HG03175 (cell line): ENCODE data around the gene LARP7.
"Not testable (repeated sequence)": the region's sequence is repeated elsewhere in the genome, so short reads cannot be mapped to it uniquely, and the experiment has no call there.

Experiments
- ATAC-seq: cut with Tn5 transposase; IDR thresholded peaks from one replicate; pipeline ENCODE4 v1.9.1; 2021; ENCODE audit warnings: mild to moderate bottlenecking, moderate library complexity; ENCODE audit not compliant: unreplicated experiment

LARP7 gene

DNA sequence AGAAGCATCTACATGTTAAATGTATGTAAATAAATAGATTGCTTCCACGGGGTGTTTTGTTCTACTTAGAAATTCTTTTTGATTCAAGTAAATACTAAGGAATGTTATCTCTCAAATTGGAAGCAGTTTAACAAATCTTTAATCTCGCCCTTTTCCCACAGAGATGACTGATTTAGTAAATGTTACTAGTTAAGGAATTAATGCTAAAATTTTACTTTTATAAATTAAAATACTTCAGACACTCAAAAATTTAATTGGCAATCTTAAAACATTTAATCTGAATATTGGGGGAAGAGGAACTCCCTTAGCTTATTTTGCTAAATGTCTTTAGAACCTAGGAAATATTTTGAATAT lies 12.1 kb downstream of the LARP7 start:
- no peak for ATAC-seq

DNA sequence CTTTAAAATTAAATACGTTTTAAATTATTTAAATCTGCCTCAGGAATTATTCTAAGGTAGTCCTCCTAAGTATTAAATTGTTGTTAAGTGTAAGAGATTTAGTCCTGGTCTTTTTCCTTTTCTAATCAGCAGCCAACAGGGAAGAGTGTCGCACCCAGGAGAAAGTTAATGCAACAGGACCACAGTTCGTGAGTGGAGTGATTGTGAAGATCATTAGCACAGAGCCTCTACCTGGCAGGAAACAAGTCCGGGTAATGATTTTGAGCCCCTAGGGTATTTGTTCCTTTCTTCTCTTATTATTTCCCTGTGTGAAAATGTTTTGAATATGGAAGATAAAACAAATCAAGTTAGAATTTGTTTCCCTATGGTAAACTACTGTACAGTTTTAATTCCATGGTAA lies 13.4 kb downstream of the LARP7 start:
- ATAC-seq: no peak

DNA sequence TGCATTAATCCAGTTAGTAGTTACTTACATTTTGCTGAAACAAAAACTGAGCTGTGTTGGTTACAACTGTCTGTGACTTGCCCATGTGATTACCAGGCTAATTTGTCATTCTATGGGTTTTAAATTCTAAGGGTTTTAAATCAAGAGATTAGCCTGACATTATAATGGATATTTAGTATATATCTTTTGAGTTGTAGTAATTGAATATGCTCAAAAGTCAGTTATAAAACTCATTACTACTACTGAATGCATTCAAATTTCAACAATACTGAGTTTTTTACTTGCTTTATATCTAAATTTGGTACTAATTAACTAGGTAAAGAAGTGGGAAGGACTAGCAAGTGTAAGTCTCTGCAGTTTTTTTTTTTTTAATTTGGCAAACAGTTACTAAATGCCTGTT lies 14.7 kb downstream of the LARP7 start:
- no peak for ATAC-seq

DNA sequence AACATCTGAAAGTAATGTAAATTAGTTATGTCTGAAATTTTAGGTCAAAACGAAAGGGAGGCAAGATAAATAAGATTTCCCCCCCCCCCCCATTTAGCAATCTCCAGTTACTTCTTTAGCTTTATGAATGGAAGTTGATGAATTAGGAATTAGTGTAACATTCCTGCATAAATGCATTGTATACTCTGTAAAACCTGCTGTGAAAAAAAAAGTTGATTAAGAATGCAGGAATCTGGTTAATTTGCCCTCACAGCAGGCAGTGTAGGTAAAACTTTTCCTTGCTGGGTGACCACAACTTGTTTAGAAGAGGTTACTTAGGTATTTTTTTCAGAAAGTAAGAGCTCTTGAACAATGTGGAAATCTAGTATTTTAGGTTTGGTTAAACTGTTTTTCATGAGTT lies 15.3 kb downstream of the LARP7 start:
- ATAC-seq: no peak

DNA sequence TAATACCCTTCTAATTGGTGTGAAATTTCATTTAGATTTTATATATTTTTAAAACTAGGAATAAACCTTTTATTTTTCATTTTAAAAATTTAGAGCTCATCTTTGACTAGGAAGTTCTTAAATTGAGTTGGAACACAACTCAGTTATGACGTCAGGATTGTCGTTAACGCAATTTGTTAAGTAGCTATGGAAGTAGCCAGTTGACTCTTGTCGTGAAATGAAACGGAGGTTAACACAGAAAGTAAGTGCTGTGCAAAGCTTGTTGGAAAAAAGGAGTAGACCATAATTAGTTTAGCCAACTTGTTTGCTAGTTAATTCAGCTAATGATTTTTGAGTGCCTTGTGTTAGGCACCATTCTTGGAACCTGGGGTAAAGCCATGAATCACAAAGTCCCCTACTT lies 18.3 kb downstream of the LARP7 start:
- ATAC-seq: no peak

DNA sequence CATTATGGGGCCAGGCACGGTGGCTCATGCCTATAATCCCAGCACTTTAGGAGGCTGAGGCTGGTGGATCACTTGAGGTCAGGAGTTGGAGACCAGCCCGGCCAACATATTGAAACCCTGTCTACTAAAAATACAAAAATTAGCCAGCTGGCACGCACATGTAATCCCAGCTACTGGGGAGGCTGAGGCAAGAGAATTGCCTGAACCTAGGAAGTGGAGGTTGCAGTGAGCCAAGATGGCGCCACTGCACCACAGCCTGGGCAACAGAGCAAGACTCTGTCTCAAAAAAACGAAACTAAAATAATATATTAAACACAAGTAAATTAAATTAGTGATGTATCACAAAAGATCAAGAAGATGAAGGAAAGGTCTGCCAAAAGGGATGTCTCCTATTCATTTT lies 19.2 kb downstream of the LARP7 start:
- ATAC-seq: not testable (repeated sequence)

DNA sequence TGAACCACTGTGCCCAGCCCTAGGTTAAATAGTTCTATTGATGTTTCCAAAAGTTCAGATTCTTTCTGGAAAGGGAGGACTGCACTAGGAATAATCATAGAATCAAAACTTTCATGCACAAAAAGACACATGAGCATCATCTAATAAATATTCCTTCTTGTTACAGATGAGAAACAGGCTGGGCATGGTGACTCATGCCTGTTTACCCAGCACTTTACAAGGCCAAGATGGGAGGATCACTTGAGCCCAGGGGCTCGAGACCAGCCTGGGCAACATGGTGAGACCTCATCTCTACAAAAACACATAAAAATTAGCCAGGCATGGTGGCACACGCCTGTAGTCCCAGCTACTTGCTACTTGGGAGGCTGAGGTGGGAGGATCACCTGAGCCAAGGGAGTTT lies 27.7 kb downstream of the LARP7 start:
- ATAC-seq: no peak

DNA sequence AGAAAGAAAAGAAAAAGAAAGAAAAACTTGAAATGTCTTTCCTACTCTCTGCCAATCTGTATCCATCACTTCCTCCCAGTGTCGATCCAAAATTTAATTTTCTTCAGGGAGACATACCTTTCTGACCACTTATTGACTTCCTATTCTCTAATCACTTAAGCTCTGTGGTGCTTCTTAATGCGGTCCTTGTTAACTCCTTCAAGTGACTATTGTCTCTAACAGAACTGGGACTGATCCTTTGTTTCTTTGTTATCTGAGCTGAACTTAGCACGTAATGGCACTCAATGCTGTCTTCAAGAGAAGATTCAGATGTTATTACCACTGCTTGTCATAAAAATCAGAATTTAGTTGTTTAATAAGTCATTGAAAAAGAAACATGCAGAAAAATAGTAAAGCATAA lies 31.2 kb downstream of the LARP7 start:
- no peak for ATAC-seq

DNA sequence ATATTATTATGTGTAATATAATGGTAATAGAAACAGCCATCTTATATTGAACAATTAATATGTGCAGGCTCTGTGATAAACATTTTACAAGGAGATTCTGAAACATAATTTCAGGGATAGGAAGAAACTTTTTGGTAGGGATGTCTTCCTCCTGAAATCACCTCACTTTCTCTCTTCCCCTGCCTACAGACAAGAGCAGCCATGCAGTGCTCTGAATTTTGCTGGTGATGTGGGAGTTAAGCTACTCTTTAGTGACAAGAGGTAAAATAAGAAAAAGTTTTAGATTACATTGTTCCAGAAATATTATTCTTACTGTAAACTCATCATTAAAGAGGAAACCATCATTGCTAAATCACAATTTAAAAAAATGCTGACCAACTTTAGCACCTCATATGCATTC lies 36.1 kb downstream of the LARP7 start:
- ATAC-seq: no peak

DNA sequence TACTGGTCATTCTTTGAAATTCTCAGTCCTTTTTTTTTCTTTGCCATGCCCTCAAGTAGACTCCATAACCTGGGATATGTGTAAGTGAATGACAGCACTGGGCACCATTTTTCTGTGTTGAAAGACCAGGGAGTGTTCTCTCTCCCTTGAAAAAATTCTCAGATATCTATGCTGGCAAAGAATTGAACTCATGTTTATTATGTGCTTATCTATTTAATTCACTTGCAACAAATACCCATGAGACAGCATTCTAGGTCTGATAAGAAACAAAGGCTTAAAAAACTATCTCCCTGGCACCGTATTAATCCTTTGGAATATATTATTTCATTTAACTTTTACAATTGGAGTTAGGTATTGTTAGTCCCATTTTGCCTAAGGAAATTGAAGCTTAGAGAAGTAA lies 36.7 kb downstream of the LARP7 start:
- ATAC-seq: no peak

DNA sequence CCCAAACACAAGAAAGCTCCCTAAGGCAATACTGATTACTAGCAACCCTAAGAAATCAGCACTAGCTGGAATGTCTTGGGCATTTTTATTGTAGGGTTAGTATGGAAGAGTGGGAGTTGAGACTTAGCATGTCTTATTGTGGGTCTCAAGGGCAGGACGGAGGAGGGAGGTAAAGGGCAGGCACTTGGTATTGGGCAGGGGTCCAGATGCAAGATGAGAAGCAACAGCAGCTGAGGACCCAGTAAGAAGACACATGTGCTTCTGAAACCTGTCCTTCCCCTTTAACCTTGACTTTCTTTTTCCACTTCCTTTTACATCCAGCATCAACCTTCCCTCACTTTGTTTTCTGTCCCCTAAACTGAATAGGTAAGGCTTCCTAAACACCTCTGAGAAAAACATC lies 37.4 kb downstream of the LARP7 start:
- no peak for ATAC-seq

DNA sequence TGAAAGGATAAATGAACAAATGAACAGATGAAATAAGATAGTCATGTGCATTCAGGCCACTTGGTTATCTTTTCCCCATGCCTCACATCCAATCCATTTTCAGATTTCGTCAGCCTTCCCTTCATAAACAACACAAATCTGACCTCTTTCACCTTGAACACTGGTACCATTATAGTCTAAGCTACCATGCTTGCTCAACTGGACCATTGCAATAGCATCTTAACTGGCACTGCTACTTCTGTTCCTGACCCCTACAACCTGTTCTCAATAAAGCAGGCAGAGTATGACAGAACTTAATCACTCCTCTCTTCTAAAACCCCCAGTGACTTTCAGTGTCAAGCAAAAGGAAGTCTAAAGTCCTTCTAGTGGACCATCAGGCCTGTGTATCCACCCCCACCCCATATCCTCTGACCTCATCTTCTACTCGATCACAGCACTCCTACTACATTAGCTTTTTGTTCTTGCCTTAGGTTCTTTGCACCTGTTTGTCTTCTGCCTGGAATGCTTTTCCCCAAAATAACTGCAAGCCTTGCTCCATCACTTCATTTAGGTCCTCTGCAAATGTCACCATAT lies 40.7 kb downstream of the LARP7 start:
- no peak for ATAC-seq

DNA sequence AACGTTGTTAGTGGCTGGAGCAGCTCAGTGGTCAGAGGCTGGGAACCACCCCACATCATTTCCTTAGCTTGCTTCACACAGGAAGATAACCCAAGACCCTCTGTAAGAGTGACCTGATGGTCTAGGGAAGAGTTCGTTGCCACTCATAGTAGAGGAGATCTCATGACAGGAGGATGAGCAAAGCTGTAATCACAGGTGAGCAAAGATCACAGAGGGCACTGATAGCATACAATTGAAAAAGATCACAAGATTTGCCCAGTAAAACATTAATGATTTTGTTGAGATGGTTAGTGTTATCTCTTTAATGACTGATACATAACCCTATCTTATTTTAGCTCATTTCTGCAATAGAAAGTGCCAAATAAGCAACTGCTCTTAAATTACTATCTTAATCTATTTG lies 44.1 kb downstream of the LARP7 start:
- no peak for ATAC-seq

DNA sequence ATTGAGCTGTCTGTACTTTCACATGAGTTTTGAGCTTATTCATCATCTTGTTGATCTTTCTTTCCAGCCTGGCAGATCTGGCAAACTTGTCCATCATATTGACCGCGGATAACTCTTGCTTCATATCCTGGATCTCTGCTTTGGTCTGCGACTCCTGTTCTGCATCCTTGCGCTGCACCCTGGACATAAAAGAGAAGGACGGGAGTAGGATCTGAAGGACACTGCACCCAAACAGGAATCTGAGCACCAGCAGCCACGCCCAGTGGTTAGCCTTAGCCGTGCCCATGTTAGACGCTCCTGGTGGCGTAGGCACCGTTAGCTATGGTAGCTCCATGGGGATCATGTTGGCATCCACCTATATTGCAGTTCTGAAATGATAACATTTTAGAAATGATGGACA lies 56.6 kb downstream of the LARP7 start:
- ATAC-seq: no peak

DNA sequence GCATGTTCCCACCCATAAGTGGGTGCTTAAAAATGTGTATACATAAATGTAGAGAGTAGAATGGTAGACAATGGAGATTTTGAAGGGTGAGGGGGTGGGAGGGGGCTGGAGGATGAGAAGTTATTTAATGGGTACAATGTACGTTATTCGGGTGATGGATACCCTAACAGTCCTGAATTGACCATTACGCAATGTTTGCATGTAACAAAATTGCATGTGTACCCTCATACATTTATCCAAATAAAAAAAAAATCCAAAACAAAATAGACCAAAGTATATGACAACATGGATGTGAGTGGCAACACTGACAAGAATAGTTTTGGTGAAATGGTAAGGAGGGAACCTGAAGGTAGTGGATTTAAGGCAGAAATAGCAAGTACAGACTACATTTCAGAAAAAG lies 63.7 kb downstream of the LARP7 start:
- no peak for ATAC-seq

DNA sequence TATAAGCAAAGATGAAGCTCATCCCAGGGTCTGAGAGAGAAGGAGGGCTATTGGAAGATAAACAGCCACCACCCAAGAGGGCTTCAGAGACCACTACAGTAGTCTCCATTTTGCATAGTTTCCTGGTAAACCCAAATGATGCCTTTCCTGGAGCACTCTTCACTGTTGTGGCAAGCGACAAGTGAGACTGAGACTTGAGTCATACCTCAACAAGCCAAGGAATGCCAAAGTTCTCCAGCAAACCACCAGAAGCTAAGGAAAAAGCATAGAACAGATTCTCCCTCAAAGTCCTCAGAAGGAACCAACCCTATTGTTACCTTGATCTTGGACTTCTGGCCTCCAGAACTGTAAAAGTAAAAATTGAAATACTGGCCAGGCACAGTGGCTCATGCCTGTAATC lies 65.9 kb downstream of the LARP7 start:
- ATAC-seq: no peak

DNA sequence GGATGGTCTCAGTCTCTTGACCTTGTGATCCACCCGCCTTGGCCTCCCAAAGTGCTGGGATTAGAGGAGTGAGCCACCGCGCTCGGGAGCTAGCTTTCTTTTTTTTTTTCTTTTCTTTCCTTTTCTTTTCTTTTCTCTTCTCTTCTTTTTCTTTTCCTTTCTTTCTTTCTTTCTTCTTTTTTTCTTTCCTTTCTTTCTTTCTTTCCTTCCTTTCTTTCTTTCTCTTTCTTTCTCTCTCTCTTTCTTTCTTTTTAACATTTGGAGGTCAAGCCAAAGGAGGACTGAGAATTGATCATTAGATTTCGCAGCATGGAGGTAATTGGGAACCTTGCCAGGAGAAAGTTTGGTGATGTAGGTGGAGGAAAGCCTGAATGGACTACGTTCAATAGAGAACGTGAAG lies 67.4 kb downstream of the LARP7 start:
- ATAC-seq: no peak

DNA sequence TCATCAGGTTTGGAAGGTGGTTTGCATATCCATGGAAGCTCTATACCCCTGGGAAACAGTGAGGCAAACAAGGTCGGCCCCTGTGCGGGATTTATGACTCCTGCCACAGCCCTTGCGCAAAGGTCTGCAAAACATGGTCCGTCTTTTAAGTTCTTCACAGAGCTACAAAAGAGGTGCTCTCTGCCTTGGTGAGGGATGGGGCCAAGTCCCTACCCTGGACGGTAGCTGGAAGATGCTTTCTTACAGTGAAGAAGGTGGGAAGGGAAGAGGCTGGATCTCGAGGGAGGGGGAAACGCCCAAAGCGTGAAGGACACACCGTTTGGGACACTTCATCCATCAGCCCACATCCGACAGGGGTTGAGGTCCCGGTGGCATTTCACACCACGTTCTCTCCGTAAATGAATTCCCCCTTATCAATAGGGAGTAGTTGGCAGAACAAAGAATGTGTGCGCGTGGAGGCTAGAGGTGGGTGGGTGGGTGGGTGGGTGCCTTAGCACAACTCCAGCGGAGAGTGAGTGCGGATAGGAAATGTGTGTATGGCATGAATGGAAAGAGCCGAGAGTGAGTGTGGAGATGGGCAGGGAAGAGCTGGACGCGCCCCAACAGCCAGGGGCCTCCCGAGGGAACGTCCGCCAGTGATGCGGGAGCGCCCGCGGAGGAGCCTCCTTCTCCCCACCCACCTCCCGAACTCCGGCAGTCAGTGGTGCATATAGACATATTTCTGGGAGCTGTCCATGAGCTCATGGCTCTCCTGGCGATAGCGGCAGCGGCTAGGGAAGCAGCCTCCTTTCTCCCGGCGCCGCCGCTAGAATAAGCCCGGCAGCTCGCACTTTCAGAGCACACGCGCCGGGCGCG lies 68.3 kb downstream of the LARP7 start:
- no peak for ATAC-seq

DNA sequence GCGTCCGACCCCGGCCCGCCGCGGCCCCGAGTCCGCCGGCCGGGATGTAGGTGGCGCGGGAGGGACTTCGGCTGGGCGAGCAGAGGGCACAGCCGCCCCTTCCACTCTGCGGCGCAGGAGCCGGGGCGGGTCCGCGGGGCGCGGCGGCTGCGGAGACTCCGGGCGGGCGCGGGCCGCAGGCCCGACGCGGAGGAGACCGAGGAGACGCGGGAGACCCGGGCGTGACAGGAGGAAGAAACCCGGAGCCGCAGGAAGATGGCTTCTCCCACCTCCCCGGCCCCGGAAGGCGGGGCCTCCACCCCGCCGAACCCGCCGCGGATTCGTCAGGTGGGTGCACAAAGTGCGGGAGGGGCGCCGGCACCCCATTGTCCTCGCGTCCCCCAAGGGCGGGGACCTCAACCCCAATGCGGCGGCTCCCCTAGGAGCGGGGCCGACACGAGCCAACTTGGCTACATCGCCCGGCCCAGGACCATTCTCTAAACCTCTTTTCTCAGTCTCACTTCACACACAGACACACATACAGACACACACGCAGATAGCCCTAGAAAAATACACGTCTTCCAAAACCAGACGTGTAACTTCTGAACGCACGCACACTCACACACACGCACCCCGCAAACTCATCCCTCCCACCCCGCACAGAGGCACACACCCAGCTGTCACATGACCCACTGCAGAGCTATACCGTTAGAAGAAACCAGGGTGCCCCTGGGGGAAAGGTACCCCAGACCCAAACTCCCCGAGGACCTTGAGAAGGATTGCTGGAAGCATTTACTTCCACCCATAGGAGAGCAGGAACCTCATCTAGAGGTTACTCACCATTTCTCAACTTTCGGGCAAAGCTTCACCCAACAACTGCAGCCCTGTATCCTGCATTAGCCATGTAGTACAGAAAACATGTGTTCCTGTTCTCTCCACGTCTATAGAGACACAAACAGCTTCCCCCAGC lies 69.2 kb downstream of the LARP7 start:
- not testable (repeated sequence) for ATAC-seq

DNA sequence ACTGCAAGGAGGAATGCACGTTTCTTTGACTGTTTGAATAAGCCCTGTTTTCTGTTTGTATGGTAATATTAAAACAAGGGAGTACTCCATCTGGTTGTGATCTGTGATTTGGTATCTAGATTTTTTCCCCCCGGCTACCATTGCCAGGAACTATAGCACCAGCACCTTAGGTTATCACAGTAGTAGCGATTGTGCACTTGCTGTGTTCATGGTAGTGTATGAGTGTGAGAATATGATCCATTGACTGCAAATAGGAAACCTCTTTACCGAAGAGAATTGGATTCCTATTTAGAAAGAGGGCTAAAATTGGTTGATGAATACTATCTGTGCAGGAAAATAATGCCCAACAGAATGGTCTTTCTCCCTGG lies 69.9 kb downstream of the LARP7 start:
- no peak for ATAC-seq
